ENCODE data around the gene TIMM17A.

DNA sequence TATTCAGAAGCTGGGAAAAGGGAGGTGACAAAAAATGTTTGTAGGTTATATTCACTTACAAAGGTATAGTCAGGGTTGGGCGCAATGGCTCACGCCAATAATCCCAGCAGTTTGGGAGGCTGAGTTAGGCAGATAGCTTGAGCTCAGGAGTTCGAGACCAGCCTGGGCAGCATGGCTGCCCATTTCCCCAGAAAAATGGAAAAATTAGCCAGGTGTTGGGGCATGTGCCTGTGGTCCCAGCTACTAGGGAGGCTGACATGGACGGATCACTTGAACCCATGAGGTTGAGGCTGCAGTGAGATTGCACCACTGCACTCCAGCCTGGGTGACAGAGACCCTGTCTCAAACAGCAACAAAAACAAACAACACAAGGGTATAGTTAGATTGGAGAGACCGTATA is 3.0 kb downstream of the TIMM17A start:
- TF ChIP-seq CTCF (IDR thresholded peaks at IDR 0.05) (no peak), POLR2A (IDR thresholded peaks at IDR 0.05) (no peak), EP300 (IDR thresholded peaks at IDR 0.05) (no peak)

Measured in sigmoid colon (tissue), 4 donors.